PC-3 (cell line): Measurements from ENCODE around the gene ABCG1.

Experiments used
- CTCF ChIP-seq: fragments of 300-600 bp; sonication (generic); conservative IDR thresholded peaks from 2 replicates; pipeline ENCODE4 v1.5.1; 2017; ENCODE audit warnings: antibody characterized with exemption, low read depth, mild to moderate bottlenecking, low read length
- EZH2 ChIP-seq: fragments of 300-600 bp; sonication (generic); IDR thresholded peaks from one replicate; pipeline ENCODE4 v1.6.1; 2017; ENCODE audit warnings: antibody characterized with exemption, mild to moderate bottlenecking, low read length; ENCODE audit not compliant: unreplicated experiment
- EZH2phosphoT487 ChIP-seq: fragments of 300-600 bp; sonication (generic); IDR thresholded peaks from 2 replicates; pipeline ENCODE4 v1.6.1; 2018; ENCODE audit warnings: mild to moderate bottlenecking, antibody characterized with exemption, low read length, borderline replicate concordance

DNA sequence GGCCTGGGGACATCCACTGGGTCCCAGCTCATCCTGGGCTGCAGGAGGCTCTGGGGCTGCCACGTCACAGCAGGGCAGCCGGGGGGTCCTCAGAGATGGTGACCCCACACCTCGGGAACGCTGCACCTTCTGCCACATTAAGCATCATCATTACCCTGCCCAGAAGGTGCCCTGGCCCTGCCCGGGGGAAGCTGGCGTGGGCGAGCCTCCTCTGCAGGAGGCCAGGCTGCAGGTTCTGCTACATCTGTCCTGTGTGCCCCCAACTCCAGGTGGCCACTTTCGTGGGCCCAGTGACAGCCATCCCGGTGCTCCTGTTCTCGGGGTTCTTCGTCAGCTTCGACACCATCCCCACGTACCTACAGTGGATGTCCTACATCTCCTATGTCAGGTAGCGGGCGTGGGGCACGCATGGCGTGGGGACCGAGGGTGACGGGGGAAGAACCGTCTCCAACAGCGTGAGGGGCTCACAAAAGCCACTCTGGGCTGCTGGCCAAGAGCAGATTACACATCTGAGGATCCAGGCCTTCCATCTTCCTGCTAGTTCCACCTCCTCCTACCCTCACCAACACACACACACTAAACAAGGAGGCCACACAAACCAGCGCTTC, 75.4 kb downstream of the ABCG1 start:
- TF ChIP-seq CTCF (no peak), EZH2phosphoT487 (no peak), EZH2 (no peak)
